Measurements from ENCODE around the gene IQCE. TPM values are rescaled to one million over a fixed set of nuclear protein-coding genes. Genes with fewer than 3 reads are reported as not detected.

The IQCE gene
- total and polyA plus RNA-seq, 2 donors (not counting 1 experiment from before 2014, with no cell fraction given), result 3.5 to 9.5 TPM

DNA sequence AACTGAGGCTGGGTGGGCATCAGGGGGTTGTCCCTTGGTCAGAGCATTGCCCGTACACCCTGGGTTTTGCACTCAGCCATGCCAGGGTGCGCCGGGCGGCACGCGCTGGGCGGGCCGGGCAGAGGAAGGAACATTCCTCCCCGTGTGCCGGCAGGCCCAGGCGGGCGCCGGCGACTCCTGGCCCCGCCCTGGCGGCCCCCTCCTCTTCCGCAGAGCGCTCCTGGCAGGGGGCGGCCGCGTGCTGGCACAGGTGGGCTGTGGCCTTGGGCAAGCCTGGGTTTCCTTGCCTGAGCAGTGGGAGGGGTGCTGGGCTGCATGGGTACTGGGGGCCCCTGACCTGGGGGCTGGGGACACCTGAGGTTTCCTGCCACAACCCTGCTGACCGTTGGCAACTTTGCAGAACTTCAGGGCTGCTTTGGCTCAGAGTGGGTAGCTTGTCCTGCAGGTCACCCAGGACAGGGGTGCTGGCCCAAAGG, 35.3 kb upstream of the IQCE start:
- POLR2A ChIA-PET, result interaction anchor here (14.9 kb wide), 1 partner anchor 13 kb away, joined by 340 read pairs; no protein-coding TSS in a partner anchor
- peak overlapping the region in 1 of 2 donors; percentile 61 for H3K27ac ChIP-seq (ENCODE audit: low read length in 2 of 2)
- peak overlapping the region; percentile 88 for H3K27ac Mint-ChIP-seq
- H3K79me2 ChIP-seq (ENCODE audit: control insufficient read depth, insufficient read depth, low read length), result peaks cover 70% of the 10 kb centered on the region
- ATAC-seq (ENCODE audit: low read depth) (no peak), DNase-seq (peak; percentile 38)
- peaks cover 0 to 69% of the 10 kb centered on the region in 2 experiments for H3K36me3 ChIP-seq (replicated peaks in 1 of 2; ENCODE audit: control extremely low read depth in 1 of 2, control insufficient read depth in 1 of 2, extremely low read depth in 1 of 2, insufficient read depth in 2 of 2, low read length in 1 of 2)
- H3K27me3 ChIP-seq (replicated peaks in 1 of 4; ENCODE audit: control extremely low read depth in 1 of 4, control insufficient read depth in 3 of 4, insufficient read depth in 4 of 4, low read length in 3 of 4), result no peaks in the 10 kb centered on the region
- no peaks in the 10 kb centered on the region for H3K27me3 Mint-ChIP-seq
- no peaks in the 10 kb centered on the region for H3K9me3 ChIP-seq (ENCODE audit: control extremely low read depth in 1 of 3, control insufficient read depth in 2 of 3, insufficient read depth in 1 of 3, low read length in 2 of 3)
- H3K9ac ChIP-seq (ENCODE audit: low read length), result peak overlapping the region; percentile 90
- no peaks in the 10 kb centered on the region for H3K9me3 Mint-ChIP-seq (ENCODE audit: insufficient read depth)
- no peak overlapping the region for H2AFZ ChIP-seq (ENCODE audit: insufficient read depth, low read depth, low read length, poor library complexity, severe bottlenecking)
- H3K4me3 ChIP-seq (ENCODE audit: control extremely low read depth in 1 of 5, extremely low read depth in 1 of 5, insufficient read depth in 1 of 5, low read depth in 2 of 5, low read length in 4 of 5), result peak overlapping the region; percentile 50 to 100 (median 97)
- peaks cover 70% of the 10 kb centered on the region for H3K4me1 Mint-ChIP-seq
- intact Hi-C loops (cut with micrococcal nuclease), result loop anchor here (5.0 kb wide), 1 partner anchor 109 kb away; the partner anchor contains the start of gene TTYH3
- H3K4me3 Mint-ChIP-seq, result peak overlapping the region; percentile 85
- H3K4me1 ChIP-seq (ENCODE audit: control insufficient read depth in 2 of 2, insufficient read depth in 2 of 2, low read length in 2 of 2), result peaks cover 76 to 80% of the 10 kb centered on the region in 2 donors
- peak overlapping the region; percentile 85 for H3K4me2 ChIP-seq (replicated peaks; ENCODE audit: low read depth, low read length, poor library complexity, severe bottlenecking)
- no peak for TF ChIP-seq EZH2 (IDR thresholded peaks at IDR 0.05; ENCODE audit: borderline replicate concordance, insufficient read depth, low read depth, low read length, poor library complexity, severe bottlenecking)
- TF ChIP-seq, protein P1, sequence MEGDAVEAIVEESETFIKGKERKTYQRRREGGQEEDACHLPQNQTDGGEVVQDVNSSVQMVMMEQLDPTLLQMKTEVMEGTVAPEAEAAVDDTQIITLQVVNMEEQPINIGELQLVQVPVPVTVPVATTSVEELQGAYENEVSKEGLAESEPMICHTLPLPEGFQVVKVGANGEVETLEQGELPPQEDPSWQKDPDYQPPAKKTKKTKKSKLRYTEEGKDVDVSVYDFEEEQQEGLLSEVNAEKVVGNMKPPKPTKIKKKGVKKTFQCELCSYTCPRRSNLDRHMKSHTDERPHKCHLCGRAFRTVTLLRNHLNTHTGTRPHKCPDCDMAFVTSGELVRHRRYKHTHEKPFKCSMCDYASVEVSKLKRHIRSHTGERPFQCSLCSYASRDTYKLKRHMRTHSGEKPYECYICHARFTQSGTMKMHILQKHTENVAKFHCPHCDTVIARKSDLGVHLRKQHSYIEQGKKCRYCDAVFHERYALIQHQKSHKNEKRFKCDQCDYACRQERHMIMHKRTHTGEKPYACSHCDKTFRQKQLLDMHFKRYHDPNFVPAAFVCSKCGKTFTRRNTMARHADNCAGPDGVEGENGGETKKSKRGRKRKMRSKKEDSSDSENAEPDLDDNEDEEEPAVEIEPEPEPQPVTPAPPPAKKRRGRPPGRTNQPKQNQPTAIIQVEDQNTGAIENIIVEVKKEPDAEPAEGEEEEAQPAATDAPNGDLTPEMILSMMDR (IDR thresholded peaks at IDR 0.05), result no peak
- WGBS (ENCODE audit: insufficient coverage), result 2% methylated on average over 21 of the region's 22 CpGs
- CTCF ChIA-PET, result interaction anchor here (1.4 to 3.0 kb wide), 2 partner anchors 13 to 45 kb away, joined by 3 to 23 read pairs; no protein-coding TSS in a partner anchor
- H4K20me1 ChIP-seq (ENCODE audit: control insufficient read depth, insufficient read depth, low read length, poor library complexity, severe bottlenecking), result peaks cover 82% of the 10 kb centered on the region
